Vein endothelial cell (primary cell): ENCODE data around the gene LYPLAL1. TPM values are rescaled to one million over a fixed set of nuclear protein-coding genes. Genes with fewer than 3 reads are reported as not detected.

ENCODE experiments used
- total RNA-seq: library from RNA; depleted of rRNA; stranded (reverse); fragments of >200 nt; gene quantifications from 2 replicates; pipeline ENCODE4 v1.2.3, GENCODE V29; 2012

LYPLAL1 gene
- 12.8 and 14.0 TPM in 2 replicates for total RNA-seq

GRCh38 chr1:219173758-219174459 lies at the start of gene LYPLAL1:
LYPLAL1 (plus strand) TSS chr1:219173878; CDS start chr1:219173891, 13 bp downstream.

